B cell (primary cell): ENCODE results near the gene TRANK1.

Experiments
- EZH2 ChIP-seq: IDR thresholded peaks from 2 replicates; pipeline ENCODE4 v1.6.1; 2012; ENCODE audit warnings: borderline replicate concordance, low read depth, mild to moderate bottlenecking, moderate library complexity, low read length; ENCODE audit not compliant: insufficient read depth, poor library complexity, severe bottlenecking
- TF ChIP-seq, protein P1 (sequence below): fragments of 200-600 bp; IDR thresholded peaks from one replicate; pipeline ENCODE4 v1.8.0; 2022; ENCODE audit warnings: antibody characterized with exemption, mild to moderate bottlenecking

DNA sequence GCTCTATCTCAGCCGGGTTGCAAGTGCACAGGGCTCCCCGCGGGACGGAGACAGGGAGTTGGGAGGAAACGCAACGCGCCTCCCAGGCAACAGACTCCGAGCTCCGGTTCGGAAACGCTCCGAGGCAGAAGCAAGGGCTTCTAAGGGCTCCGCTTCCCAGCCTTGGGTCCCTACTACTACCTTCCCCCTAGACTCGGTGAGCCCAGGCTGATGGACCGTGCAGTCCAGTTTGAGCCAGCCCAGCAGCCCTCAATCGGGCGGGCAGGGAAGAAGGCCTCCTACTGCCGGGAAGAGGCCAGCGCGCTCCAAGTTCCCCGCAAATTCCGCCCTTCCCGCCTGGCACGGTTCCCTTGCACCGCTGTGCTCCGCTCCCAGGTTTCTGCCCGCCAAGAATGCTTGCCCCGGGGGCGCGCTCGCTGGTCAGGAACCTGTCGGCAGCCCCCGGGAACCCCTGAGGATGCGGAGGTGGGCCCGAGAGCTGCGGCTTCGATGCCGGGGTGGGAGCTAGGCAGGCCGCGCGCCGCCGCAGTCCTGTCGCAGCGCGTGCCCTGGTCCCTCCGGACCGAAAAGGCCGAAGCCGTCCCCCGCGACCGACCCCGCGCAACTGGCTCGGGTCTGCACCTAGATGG lies 728 bp downstream of the TRANK1 start:
- TF ChIP-seq, protein P1, sequence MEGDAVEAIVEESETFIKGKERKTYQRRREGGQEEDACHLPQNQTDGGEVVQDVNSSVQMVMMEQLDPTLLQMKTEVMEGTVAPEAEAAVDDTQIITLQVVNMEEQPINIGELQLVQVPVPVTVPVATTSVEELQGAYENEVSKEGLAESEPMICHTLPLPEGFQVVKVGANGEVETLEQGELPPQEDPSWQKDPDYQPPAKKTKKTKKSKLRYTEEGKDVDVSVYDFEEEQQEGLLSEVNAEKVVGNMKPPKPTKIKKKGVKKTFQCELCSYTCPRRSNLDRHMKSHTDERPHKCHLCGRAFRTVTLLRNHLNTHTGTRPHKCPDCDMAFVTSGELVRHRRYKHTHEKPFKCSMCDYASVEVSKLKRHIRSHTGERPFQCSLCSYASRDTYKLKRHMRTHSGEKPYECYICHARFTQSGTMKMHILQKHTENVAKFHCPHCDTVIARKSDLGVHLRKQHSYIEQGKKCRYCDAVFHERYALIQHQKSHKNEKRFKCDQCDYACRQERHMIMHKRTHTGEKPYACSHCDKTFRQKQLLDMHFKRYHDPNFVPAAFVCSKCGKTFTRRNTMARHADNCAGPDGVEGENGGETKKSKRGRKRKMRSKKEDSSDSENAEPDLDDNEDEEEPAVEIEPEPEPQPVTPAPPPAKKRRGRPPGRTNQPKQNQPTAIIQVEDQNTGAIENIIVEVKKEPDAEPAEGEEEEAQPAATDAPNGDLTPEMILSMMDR = no peak
- TF ChIP-seq EZH2 = no peak
